GM12873 (cell line): ENCODE data around the gene GREM1.

Experiments used
- CTCF ChIP-seq: IDR thresholded peaks from 2 replicates; pipeline ENCODE4 v1.5.1; 2012; ENCODE audit warnings: low read depth, mild to moderate bottlenecking, moderate library complexity, low read length, control low read depth; ENCODE audit not compliant: insufficient read depth; ENCODE audit errors: missing control alignments

The GREM1 gene

GRCh38 chr15:32747921-32748342 lies 30.1 kb downstream of the GREM1 start:
- TF ChIP-seq CTCF: no peak

GRCh38 chr15:32750979-32751378 lies 33.2 kb downstream of the GREM1 start:
- TF ChIP-seq CTCF: no peak

GRCh38 chr15:32757426-32757825 lies 39.6 kb downstream of the GREM1 start:
- TF ChIP-seq CTCF: no peak

- no peak for TF ChIP-seq CTCF
Measured at GRCh38 chr15:32763295-32763694, 45.5 kb downstream of the GREM1 start.

- TF ChIP-seq CTCF: no peak
Measured at GRCh38 chr15:32765236-32765635, 47.4 kb downstream of the GREM1 start.

- TF ChIP-seq CTCF: no peak
Measured at GRCh38 chr15:32766101-32766500, 48.3 kb downstream of the GREM1 start.

GRCh38 chr15:32767236-32767635 lies 49.4 kb downstream of the GREM1 start:
- TF ChIP-seq CTCF: no peak
